HG02884 (cell line): Measurements from ENCODE around the gene CERCAM.
"Not testable (repeated sequence)": the region's sequence is repeated elsewhere in the genome, so short reads cannot be mapped to it uniquely, and the experiment has no call there.

Experiments used
- ATAC-seq: cut with Tn5 transposase; IDR thresholded peaks from one replicate; pipeline ENCODE4 v1.9.1; 2021; ENCODE audit warnings: mild to moderate bottlenecking, moderate library complexity; ENCODE audit not compliant: unreplicated experiment

CERCAM gene

GRCh38 chr9:128392302-128393144 is 28.1 kb upstream of the CERCAM start:
- ATAC-seq, result no peak

- no peak for ATAC-seq
These were observed 27.4 kb upstream of the CERCAM start for GRCh38 chr9:128393145-128393775.

- ATAC-seq, result no peak
These were observed 26.7 kb upstream of the CERCAM start for GRCh38 chr9:128393970-128394369.

- ATAC-seq, result no peak
These were observed 26.1 kb upstream of the CERCAM start for GRCh38 chr9:128394379-128395168.

GRCh38 chr9:128396970-128397613 is 23.6 kb upstream of the CERCAM start:
- no peak for ATAC-seq

- no peak for ATAC-seq
These were observed 22.8 kb upstream of the CERCAM start for GRCh38 chr9:128397831-128398230.

GRCh38 chr9:128399861-128400260 is 20.8 kb upstream of the CERCAM start:
- no peak for ATAC-seq

GRCh38 chr9:128404560-128404959 is 16.1 kb upstream of the CERCAM start:
- ATAC-seq, result no peak

GRCh38 chr9:128405077-128405779 is 15.4 kb upstream of the CERCAM start:
- ATAC-seq, result no peak

- ATAC-seq, result no peak
These were observed 14.9 kb upstream of the CERCAM start for GRCh38 chr9:128405780-128406171.

GRCh38 chr9:128406848-128407391 is 13.7 kb upstream of the CERCAM start:
- no peak for ATAC-seq

- ATAC-seq, result no peak
These were observed 11.7 kb upstream of the CERCAM start for GRCh38 chr9:128408963-128409431.

- ATAC-seq, result no peak
These were observed 11.2 kb upstream of the CERCAM start for GRCh38 chr9:128409450-128409849.

GRCh38 chr9:128409978-128410377 is 10.7 kb upstream of the CERCAM start:
- ATAC-seq, result no peak

GRCh38 chr9:128411364-128412119 is 9.1 kb upstream of the CERCAM start:
- no peak for ATAC-seq

GRCh38 chr9:128412120-128412790 is 8.4 kb upstream of the CERCAM start:
- ATAC-seq, result no peak

- ATAC-seq, result not testable (repeated sequence)
These were observed 6.9 kb upstream of the CERCAM start for GRCh38 chr9:128413728-128414127.

- no peak for ATAC-seq
These were observed 6.2 kb upstream of the CERCAM start for GRCh38 chr9:128414461-128414860.

GRCh38 chr9:128415281-128415680 is 5.4 kb upstream of the CERCAM start:
- no peak for ATAC-seq
